HG03025 (cell line): ENCODE measurements around the gene CLTB.
"Not testable (repeated sequence)": the region's sequence is repeated elsewhere in the genome, so short reads cannot be mapped to it uniquely, and the experiment has no call there.

ENCODE experiments used
- ATAC-seq: cut with Tn5 transposase; IDR thresholded peaks from one replicate; pipeline ENCODE4 v1.9.1; 2021; ENCODE audit warnings: mild to moderate bottlenecking, moderate library complexity; ENCODE audit not compliant: unreplicated experiment, low FRiP score

Gene CLTB

DNA sequence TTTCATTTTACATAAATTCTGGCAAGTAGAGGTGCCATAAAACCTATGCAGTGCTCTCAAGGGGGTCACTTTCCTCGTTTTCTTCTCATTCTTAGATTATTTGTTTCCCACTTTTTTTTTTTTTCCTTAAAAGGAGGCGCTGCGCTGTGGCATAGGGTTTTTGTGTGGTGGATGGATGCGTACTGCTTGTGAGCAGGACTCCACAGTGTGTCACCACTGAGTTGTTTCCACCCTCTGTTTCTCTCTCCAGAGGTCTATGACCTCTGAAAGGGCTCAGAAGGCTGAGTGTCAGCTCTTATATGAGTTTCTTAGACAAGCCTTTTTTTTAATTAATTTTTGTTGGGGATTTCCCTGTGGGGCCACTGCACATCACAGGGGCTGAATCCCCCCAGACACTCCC is 13.6 kb upstream of the CLTB start:
- ATAC-seq: no peak

DNA sequence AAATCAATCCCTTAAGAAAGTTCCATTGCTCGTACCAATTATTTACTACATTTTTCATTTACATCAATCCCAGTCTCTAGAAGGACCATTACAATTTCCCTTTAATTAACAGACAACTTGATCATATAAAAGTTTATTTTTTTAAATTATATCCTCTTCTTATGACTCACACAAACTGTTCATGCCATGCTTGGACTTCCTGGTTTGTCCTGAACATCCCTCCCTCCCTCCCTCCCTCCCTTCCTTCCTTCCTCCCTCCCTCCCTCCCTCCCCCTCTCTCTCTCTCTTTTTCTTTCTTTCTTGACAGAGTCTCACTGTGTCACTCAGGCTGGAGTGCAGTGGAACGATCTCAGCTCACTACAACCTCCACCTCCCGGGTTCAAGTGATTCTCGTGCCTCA is 11.6 kb upstream of the CLTB start:
- no peak for ATAC-seq

- ATAC-seq: no peak
These were observed 10.5 kb upstream of the CLTB start for GRCh38 chr5:176426876-176427275.

DNA sequence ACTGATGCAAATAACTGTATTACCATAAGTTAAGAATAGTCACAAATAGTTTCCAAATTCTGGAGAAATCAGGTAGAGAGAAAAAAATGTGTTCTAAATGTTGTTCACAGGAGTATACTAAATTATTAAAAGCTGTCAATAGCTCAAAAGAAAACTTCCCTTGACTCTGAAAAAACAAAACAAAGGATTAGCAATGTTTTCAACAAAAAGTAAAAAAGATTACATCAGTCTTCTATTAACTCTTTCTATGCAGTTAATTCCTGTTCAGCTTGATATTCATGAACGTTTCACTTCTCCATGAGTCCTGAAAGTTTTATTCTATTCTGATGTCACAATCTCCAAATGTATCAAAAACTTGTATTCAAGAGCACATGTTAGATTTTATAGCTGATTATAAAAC is 9.5 kb upstream of the CLTB start:
- no peak for ATAC-seq

- ATAC-seq: no peak
These were observed 8.8 kb upstream of the CLTB start for GRCh38 chr5:176425138-176425537.

- ATAC-seq: no peak
These were observed 7.8 kb upstream of the CLTB start for GRCh38 chr5:176424181-176424580.

GRCh38 chr5:176420972-176421544 is 4.7 kb upstream of the CLTB start:
- ATAC-seq: no peak

- no peak for ATAC-seq
These were observed 3.7 kb upstream of the CLTB start for GRCh38 chr5:176420086-176420485.

GRCh38 chr5:176418251-176418650 is 1.9 kb upstream of the CLTB start:
- ATAC-seq: no peak

DNA sequence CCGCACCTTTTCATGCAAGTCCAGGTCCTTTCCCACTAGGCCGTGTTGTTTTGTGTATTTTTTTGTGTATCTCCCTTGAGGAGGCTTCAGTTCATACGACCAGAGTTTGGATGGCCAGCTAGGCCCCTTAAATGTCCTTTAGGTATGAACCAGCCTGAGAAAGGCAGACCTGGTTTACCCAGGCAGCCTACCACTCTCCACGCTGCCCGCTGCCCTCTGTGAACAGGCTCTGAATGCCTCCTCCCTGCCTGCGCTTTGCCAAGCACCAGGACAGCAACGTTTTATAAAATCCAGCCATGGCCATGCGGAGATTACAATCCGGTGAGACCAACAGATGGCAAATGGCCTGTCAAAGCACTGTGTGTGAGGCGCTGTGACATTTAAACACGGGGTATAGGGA is 626 bp upstream of the CLTB start:
- no peak for ATAC-seq

DNA sequence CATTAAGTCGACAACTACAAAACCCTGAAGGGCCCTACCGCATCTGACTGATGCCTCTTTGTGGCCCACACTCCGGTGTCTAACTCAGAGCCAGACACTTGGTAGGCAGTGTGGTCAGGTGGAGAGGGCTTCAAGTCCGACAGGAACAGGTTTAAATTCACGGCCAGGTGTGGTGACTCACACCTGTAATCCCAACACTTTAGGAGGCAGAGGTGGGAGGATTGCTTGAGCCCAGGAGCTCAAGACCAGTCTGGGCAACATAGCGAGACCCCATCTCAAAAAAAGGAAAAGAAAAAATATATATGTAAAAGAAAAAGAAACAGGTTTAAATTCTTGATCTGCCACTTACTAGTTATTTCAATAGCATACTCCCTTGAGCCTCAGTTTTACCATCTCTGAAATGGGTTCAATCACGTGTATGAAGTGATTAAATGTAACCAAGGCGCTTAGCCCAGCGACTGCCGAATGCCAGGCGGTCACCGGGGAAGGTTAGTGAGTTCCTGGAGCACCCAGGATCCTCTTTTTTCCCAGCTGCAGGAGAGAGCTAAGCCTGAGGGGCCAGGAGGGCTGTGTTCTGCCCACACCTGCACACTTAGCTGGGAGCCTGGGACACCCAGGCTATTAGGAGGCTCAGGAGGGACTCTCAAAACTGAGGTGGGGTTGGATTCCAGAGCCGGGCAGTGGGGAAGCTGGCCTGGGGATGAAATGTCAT is 943 bp downstream of the CLTB start:
- ATAC-seq: no peak

DNA sequence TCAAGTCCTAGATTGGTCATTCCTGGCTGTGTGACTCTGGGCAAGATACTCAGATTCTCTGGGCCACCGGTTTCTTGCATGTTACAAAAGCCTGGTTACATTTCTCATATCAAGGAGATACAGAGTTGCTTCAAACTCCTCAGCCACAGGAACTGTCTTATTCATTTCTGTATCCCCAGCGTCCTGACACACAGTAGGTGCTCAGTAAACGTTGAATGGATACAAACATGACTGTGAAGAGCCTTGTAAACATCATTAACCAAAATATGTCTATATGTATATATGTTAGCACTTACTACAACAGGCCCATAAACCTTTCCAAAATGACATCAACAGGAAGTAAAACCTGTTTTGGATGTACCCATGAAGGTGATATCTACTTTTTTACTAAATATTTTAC is 1.6 kb downstream of the CLTB start:
- ATAC-seq: no peak

DNA sequence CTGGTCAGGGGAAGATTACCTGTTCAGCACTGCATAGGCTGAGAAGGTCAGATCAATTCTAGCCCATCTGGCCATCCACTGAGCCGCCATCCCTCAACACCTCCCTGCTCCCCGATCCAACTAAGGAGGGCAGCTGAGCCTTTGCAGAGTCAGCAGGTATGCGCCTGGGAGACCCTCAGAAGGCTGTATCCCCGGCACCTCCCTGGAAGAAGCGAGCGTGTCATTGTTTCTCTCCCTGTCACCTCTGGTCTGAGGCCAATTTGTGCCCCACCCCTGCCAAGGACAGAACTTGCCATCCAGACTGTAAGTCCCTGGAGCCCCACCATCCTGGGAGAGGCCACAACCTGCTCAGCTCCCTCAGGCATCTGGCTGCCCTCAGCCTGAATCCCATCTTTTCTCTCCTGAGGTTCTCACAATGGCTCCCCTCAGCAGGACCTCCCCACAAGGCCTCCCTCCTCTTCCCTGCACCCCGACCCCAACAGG is 2.6 kb downstream of the CLTB start:
- ATAC-seq: no peak

- ATAC-seq: no peak
These were observed 3.1 kb downstream of the CLTB start for GRCh38 chr5:176413255-176413565.

GRCh38 chr5:176412517-176413254 is 3.7 kb downstream of the CLTB start:
- ATAC-seq: no peak

- ATAC-seq: no peak
These were observed 5.7 kb downstream of the CLTB start for GRCh38 chr5:176410486-176411180.

GRCh38 chr5:176409765-176410164 is 6.6 kb downstream of the CLTB start:
- no peak for ATAC-seq

DNA sequence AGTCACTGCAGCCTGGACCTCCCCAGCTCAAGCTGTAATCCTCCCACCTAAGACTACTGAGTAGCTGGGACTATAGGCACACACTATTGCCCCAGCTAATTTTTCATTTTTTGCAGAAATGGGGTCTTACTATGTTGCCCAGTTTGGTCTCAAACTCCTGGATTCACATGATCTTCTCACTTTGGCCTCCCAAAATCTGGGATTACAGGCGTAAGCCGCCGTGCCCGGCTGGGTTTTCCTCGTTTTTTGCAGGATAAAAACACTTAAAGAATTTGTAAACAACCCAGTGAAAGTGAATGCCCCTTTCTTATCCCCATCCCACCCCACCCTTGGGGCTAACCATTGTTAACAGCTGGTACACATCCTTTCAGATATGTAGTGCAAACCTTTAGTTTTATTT is 7.7 kb downstream of the CLTB start:
- no peak for ATAC-seq

GRCh38 chr5:176408252-176408573 is 8.1 kb downstream of the CLTB start:
- ATAC-seq: not testable (repeated sequence)

DNA sequence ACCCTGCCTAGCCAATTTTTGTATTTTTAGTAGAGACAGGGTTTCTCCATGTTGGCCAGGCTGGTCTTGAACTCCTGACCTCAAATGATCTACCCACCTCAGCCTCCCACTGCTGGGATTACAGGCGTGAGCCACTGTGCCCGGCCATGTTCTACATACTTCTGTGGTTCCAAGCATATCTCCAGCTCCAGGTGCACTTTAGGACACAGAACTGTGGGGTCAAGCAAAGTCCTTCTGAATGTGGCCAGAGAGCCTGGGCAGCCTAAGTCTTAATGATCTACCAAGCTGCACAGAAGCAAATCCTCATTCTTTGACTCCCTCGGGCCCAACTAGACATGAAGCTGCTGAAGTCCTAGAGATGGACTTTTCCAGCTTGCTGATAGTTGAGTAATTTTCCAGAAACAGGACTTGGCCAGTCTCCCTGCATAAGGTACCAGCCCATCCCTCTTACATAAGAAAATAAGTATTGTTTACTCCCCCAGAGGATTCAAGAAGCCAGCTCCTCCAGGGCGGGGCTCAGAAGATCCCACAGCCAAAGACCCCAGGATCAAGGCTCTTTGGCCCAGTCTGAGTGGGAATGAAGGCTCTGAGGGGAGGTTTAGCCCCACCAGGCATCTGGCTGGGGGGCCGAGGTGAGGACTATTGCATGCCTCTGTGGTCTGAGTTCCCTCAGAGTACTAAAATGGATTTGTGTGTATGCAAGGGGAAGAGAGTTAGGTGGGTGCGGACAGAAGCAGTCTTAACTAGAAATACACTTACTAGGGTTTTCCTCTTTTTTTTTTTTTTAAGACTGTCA is 8.7 kb downstream of the CLTB start:
- no peak for ATAC-seq
